Activated naive CD8-positive, alpha-beta T cell treated with anti-CD3 and anti-CD28 coated beads, Interleukin-2, amount 10 ng/mL, durations not matched to agents 7 days and 5 days (primary cell): Measurements from ENCODE around the gene CLCN6. TPM values are rescaled to one million over a fixed set of nuclear protein-coding genes. Genes with fewer than 3 reads are reported as not detected.

Experiments used
- ATAC-seq: fragments of 150-1000 bp; cut with Tn5 transposase; one replicate; pipeline ENCODE4 v1.10.0; 2021; ENCODE audit warnings: low read depth, moderate library complexity
- POLR2A ChIA-PET: fragments of 350-600 bp; sonication (Branson Sonifier 250); formaldehyde crosslinking; loops from one replicate; lab custom pipeline; 2021; ENCODE audit warnings: antibody characterized with exemption; lab: Charles Lee
- DNase-seq: peaks from one replicate; pipeline ENCODE4 v3.0.0; 2021
- H3K27ac Mint-ChIP-seq: one replicate; pipeline ENCODE4 v1.8.0; 2022; ENCODE audit warnings: mild to moderate bottlenecking, mixed read lengths
- H3K27me3 Mint-ChIP-seq: one replicate; pipeline ENCODE4 v1.8.0; 2022; ENCODE audit warnings: mild to moderate bottlenecking, moderate library complexity, mixed read lengths
- H3K36me3 Mint-ChIP-seq: one replicate; pipeline ENCODE4 v1.8.0; 2021; ENCODE audit warnings: mild to moderate bottlenecking, mixed read lengths
- H3K4me1 Mint-ChIP-seq: one replicate; pipeline ENCODE4 v1.8.0; 2021; ENCODE audit warnings: mixed read lengths
- H3K4me3 Mint-ChIP-seq: one replicate; pipeline ENCODE4 v1.8.0; 2022; ENCODE audit warnings: mild to moderate bottlenecking, moderate library complexity, mixed read lengths
- H3K9me3 Mint-ChIP-seq: one replicate; pipeline ENCODE4 v1.8.0; 2021; ENCODE audit warnings: mixed read lengths
- total RNA-seq, 2 experiments: library from RNA; stranded (reverse); gene quantifications; one replicate each; pipeline ENCODE4 v1.2.3, GENCODE V29; 2021

Gene CLCN6
- total RNA-seq, 2 experiments from 2014 or later = 21.9 to 25.5 TPM

GRCh38 chr1:11783556-11783955 is 22.4 kb upstream of the CLCN6 start:
- no peaks in the 10 kb centered on the region for H3K4me1 Mint-ChIP-seq
- POLR2A ChIA-PET = interaction anchor here (0.9 kb wide), 1 partner anchor 20 kb away, joined by 5 read pairs; no protein-coding TSS in a partner anchor
- no peak overlapping the region for H3K4me3 Mint-ChIP-seq
- H3K27me3 Mint-ChIP-seq = peaks cover 2% of the 10 kb centered on the region
- H3K27ac Mint-ChIP-seq = no peak overlapping the region
- no peaks in the 10 kb centered on the region for H3K9me3 Mint-ChIP-seq
- no peak for ATAC-seq
- no peak for DNase-seq
- H3K36me3 Mint-ChIP-seq = no peaks in the 10 kb centered on the region

DNA sequence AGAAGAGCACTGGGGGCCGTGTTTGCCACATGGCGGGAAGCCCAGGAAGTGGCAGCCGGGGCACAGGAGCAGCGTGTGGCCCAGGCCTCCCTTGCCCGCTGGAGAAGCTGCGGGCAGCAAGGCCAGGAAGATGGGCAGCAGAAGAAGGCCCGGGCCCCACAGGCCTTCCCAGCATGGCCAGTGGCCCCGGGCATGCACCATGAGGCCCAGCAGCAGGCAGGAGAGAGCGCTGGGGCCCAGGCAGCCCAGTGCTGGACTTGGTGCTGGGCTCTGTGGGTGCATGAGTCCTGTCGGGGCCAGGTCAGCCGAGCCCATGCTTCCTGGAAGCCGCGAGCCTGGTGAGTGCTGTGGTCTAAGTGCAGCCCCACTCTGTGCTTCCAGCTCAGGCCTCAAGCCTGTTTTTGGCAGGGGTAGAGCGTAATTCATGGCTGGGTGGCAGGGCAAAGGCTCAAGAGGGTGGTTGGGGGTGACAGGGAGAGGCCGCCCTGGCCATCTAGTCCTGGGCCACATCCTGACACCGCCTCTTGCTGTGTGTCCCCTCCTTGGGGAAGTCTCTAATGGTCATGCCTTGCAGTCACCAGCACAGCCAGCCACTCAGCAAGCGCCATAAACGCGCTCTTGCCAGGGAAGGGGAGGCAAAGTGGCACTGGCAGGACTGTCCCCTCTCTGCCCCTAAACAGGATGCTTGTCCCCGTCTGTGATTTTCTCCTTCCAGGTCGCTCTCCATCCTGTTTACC is 21.6 kb upstream of the CLCN6 start:
- POLR2A ChIA-PET = interaction anchor here (0.9 kb wide), 1 partner anchor 19 kb away, joined by 5 read pairs; no protein-coding TSS in a partner anchor
- Mint-ChIP-seq H3K4me3 (no peak overlapping the region), H3K4me1 (no peaks in the 10 kb centered on the region), H3K9me3 (no peaks in the 10 kb centered on the region), H3K27ac (no peak overlapping the region), H3K36me3 (no peaks in the 10 kb centered on the region), H3K27me3 (peaks cover 2% of the 10 kb centered on the region)
- DNase-seq (no peak), ATAC-seq (peak; percentile 20)

- peak; percentile 67 for DNase-seq
- peak; percentile 65 for ATAC-seq
- Mint-ChIP-seq H3K27me3 (peaks cover 2% of the 10 kb centered on the region), H3K9me3 (no peaks in the 10 kb centered on the region), H3K27ac (no peak overlapping the region), H3K4me1 (no peaks in the 10 kb centered on the region), H3K36me3 (no peaks in the 10 kb centered on the region), H3K4me3 (peak overlapping the region; percentile 45)
- POLR2A ChIA-PET = no interaction called here
Observed at GRCh38 chr1:11784993-11785769, 20.8 kb upstream of the CLCN6 start.

GRCh38 chr1:11786168-11786567 is 19.8 kb upstream of the CLCN6 start:
- DNase-seq = no peak
- no peaks in the 10 kb centered on the region for H3K4me1 Mint-ChIP-seq
- no peaks in the 10 kb centered on the region for H3K36me3 Mint-ChIP-seq
- no peak overlapping the region for H3K27ac Mint-ChIP-seq
- no peaks in the 10 kb centered on the region for H3K27me3 Mint-ChIP-seq
- H3K4me3 Mint-ChIP-seq = no peak overlapping the region
- ATAC-seq = no peak
- POLR2A ChIA-PET = interaction anchor here (1.1 kb wide), 1 partner anchor 17 kb away, joined by 3 read pairs; no protein-coding TSS in a partner anchor
- no peaks in the 10 kb centered on the region for H3K9me3 Mint-ChIP-seq

- Mint-ChIP-seq H3K36me3 (peaks cover 8% of the 10 kb centered on the region), H3K27me3 (no peaks in the 10 kb centered on the region), H3K9me3 (no peaks in the 10 kb centered on the region), H3K27ac (no peak overlapping the region), H3K4me1 (no peaks in the 10 kb centered on the region), H3K4me3 (no peak overlapping the region)
- POLR2A ChIA-PET = interaction anchor here (1.1 to 1.4 kb wide), 3 partner anchors 16 to 121 kb away, joined by 3 to 4 read pairs (median 3); no protein-coding TSS in a partner anchor
- DNase-seq = no peak
- ATAC-seq = no peak
Observed at GRCh38 chr1:11787251-11787803, 18.7 kb upstream of the CLCN6 start.

DNA sequence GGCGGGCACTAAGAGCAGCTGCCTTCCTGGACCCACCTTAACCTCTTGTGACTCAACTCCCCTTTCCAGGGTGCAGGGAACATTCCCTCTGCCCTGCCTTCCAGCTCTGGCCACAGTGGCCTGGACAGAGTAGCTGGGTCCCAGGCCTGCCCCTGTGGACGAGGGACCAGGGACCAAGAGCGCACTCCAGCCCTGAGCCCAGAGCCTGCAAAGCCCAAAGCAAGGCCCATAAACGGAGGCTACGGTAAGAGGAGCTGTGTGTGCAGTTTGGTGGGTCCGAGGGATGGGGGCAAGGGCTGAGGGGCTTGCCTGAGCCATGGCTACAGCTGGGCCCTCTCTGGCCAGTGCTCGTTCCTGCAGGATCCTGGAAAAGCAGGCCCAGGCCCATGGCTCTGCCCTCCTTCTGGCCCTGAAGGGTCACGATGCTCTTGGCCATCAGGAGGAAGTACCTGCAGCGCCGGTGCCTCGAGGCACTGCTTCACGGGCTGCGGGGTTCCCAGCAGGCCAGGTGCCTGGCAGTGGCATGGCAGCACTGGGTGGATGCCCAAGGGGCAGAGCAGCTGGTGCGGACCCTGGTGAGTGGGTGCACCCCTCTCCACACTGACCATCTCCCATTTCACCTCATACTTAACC is 18.1 kb upstream of the CLCN6 start:
- DNase-seq = no peak
- H3K36me3 Mint-ChIP-seq = peaks cover 12% of the 10 kb centered on the region
- POLR2A ChIA-PET = interaction anchor here (1.3 to 1.4 kb wide), 2 partner anchors 16 to 120 kb away, joined by 3 to 4 read pairs; no protein-coding TSS in a partner anchor
- no peak overlapping the region for H3K4me3 Mint-ChIP-seq
- no peaks in the 10 kb centered on the region for H3K4me1 Mint-ChIP-seq
- no peak overlapping the region for H3K27ac Mint-ChIP-seq
- no peaks in the 10 kb centered on the region for H3K27me3 Mint-ChIP-seq
- H3K9me3 Mint-ChIP-seq = no peaks in the 10 kb centered on the region
- ATAC-seq = no peak

DNA sequence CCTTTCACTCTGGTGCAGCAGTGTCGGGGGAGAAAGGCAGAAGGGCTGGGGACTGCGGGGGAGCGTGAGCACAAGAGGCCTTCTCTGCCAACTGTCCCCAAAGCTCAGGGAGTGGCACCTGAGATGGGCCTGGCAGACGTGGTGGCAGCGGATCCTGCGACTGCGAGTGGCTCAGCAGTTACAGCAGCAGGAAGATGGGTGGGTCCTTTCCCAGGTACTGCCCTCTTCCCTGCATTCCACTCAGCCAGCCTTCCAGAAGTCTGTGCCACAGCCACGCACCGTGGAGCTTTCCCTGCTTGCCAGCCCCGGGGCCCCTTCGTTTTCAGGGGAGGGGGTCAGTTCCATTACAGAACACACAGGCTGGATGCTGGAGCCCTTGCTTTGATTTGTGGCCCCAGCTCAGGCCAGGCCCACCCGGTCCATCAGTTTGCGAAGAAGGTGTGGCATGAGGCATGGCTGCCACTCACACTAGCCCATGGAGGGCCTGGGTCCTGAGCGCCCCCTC is 17.4 kb upstream of the CLCN6 start:
- H3K4me1 Mint-ChIP-seq = no peaks in the 10 kb centered on the region
- peaks cover 12% of the 10 kb centered on the region for H3K36me3 Mint-ChIP-seq
- DNase-seq = no peak
- no peaks in the 10 kb centered on the region for H3K9me3 Mint-ChIP-seq
- ATAC-seq = no peak
- no peaks in the 10 kb centered on the region for H3K27me3 Mint-ChIP-seq
- H3K4me3 Mint-ChIP-seq = no peak overlapping the region
- POLR2A ChIA-PET = interaction anchor here (1.4 kb wide), 1 partner anchor 15 kb away, joined by 3 read pairs; no protein-coding TSS in a partner anchor
- no peak overlapping the region for H3K27ac Mint-ChIP-seq

DNA sequence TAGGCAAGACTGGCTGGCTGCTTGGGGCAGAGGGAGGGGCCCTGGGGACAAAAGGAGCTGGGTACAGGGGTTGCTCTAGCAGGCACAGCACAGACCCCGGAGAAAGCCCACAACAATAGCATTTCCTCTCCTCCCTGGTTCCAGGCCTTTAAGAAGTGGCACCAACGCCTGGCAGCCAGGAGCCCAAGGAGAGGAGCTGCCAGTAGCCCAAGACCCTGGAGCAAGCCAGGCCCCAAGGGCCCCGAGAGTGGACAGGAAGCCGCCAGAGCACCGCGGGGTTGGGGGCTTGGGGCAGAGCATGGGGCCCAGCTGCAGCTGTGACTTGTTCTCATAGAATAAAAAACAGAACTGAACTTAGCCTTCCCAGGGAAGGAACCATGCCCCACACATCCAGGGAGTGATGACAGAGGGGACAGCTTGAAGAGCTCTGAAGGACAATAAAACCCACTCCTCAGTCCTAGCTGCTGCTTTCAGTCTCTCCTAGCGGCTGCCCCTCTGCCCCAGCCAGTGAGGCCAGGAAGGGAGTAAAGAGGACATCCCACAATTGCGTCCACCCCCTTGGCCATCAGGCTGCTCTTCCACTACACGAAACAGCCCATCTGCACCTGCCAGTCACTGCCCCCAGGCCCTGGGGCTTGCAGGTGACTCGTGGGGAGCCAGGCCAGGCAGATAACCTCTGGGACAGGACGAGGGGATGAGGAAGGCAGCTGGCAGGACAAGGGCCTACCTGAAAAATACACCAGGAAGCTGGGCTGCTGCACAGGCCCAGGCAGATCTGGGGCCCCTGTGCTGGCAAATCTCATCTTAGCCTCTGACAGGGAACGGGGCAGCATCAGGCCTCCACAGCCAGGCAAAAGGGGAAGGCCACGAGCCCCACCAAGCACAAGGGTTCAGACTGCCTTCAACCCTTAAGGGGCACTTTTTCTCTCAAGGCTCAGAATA is 16.6 kb upstream of the CLCN6 start:
- POLR2A ChIA-PET = interaction anchor here (0.6 kb wide), 1 partner anchor 16 kb away, joined by 3 read pairs; no protein-coding TSS in a partner anchor
- H3K27ac Mint-ChIP-seq = no peak overlapping the region
- H3K36me3 Mint-ChIP-seq = peaks cover 12% of the 10 kb centered on the region
- no peak overlapping the region for H3K4me3 Mint-ChIP-seq
- DNase-seq (no peak), ATAC-seq (no peak)
- no peaks in the 10 kb centered on the region for H3K27me3 Mint-ChIP-seq
- no peaks in the 10 kb centered on the region for H3K4me1 Mint-ChIP-seq
- H3K9me3 Mint-ChIP-seq = no peaks in the 10 kb centered on the region

DNA sequence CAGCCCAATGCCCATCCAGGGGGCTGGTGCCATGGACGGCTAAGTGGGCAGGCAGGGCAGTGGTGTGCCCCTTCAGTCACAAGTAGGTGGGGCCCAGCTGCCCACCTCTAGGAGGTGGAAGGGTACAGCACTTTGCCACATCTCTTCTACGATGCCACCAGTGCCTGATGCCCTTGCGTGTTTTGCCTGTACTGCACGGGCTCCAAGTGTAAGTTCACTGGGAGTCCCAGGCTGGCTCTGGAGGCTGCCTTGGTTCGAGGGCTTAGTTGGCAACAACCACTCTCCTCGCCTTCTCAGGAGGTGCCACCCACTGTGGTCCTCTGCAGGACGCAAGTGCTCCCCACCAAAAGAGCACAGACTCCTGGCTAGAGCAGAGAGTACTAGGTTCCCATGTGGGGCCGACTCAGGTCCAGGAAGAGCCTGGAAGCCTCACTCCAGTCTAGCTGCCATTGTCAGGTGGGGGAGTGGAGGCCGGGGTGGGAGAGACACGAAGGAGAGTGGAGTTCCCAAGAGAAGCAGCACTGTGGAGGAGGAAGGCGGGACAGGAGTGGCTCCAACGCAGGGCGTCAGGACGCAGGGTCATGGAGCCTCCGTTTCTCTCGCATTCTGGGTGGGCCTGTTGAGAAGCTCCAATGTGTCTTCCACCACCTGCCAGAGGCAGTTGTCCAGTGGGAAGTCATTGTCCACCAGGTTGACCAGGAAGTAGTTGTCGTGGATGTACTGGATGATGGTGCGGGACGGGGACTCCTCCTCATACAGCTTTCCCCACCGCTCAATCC is 15.7 kb upstream of the CLCN6 start:
- Mint-ChIP-seq H3K36me3 (peaks cover 16% of the 10 kb centered on the region), H3K27me3 (no peaks in the 10 kb centered on the region), H3K27ac (peak overlapping the region; percentile 59), H3K9me3 (no peaks in the 10 kb centered on the region), H3K4me3 (no peak overlapping the region), H3K4me1 (no peaks in the 10 kb centered on the region)
- ATAC-seq (no peak), DNase-seq (no peak)
- POLR2A ChIA-PET = no interaction called here

- ATAC-seq = no peak
- POLR2A ChIA-PET = no interaction called here
- Mint-ChIP-seq H3K27ac (peak overlapping the region; percentile 59), H3K9me3 (no peaks in the 10 kb centered on the region), H3K27me3 (no peaks in the 10 kb centered on the region), H3K4me3 (no peak overlapping the region), H3K36me3 (peaks cover 18% of the 10 kb centered on the region), H3K4me1 (no peaks in the 10 kb centered on the region)
- DNase-seq = no peak
Observed at GRCh38 chr1:11790880-11791715, 14.9 kb upstream of the CLCN6 start.

DNA sequence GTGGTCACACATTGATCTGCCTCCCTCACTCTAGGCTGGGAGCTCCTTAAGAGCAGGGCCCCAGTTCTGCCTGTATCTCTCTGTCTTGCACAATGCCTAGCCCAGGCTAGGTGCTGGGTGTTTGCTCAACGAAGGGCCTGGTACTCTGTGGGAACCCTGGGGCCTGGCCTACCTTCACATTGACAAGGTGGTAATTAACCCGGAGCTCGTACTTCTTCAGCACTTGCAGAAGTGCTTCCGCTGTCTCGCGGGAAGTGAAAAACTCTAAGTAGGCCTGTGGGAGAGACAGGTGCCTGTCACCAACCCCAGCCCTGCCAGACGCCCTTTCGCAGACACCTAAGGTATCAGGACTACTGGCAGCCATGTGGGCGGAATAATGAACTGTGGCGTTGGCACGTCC is 13.9 kb upstream of the CLCN6 start:
- no peaks in the 10 kb centered on the region for H3K4me1 Mint-ChIP-seq
- DNase-seq = no peak
- H3K4me3 Mint-ChIP-seq = no peak overlapping the region
- peaks cover 18% of the 10 kb centered on the region for H3K36me3 Mint-ChIP-seq
- ATAC-seq = no peak
- H3K27me3 Mint-ChIP-seq = no peaks in the 10 kb centered on the region
- H3K27ac Mint-ChIP-seq = no peak overlapping the region
- POLR2A ChIA-PET = interaction anchor here (2.1 kb wide), 1 partner anchor 14 kb away, joined by 4 read pairs; the partner anchor contains the start of genes CLCN6 and MTHFR
- no peaks in the 10 kb centered on the region for H3K9me3 Mint-ChIP-seq
